Renal cortex interstitium (tissue), 11 donors: Measurements from ENCODE around the gene AP1G1. TPM values are rescaled to one million over a fixed set of nuclear protein-coding genes. Genes with fewer than 3 reads are reported as not detected.

Source experiments
- DNase-seq, 11 donors: peaks; one replicate each; pipeline ENCODE4 v3.0.0-alpha.2; 2013; ENCODE audit warnings: low read depth in 9 of 11, low spot score in 4 of 11; ENCODE audit errors: extremely low read depth in 1 of 11
- polyA plus RNA-seq, 3 donors: library from polyadenylated mRNA; unstranded; fragments of 120-200 nt; gene quantifications; one replicate each; pipeline ENCODE4 v1.2.1, GENCODE V29; 2013; ENCODE audit not compliant: insufficient read length in 3 of 3

Gene AP1G1
- polyA plus RNA-seq, 3 donors: 76.0 to 99.5 (median 86.4) TPM

GRCh38 chr16:71775949-71776348, 32.7 kb downstream of the AP1G1 start:
- DNase-seq: no peak

- no peak for DNase-seq
Observed at GRCh38 chr16:71771571-71771970, 37.1 kb downstream of the AP1G1 start.

- DNase-seq: no peak
Observed at GRCh38 chr16:71769222-71769621, 39.4 kb downstream of the AP1G1 start.

GRCh38 chr16:71767060-71767900, 41.4 kb downstream of the AP1G1 start:
- DNase-seq: no peak

DNA sequence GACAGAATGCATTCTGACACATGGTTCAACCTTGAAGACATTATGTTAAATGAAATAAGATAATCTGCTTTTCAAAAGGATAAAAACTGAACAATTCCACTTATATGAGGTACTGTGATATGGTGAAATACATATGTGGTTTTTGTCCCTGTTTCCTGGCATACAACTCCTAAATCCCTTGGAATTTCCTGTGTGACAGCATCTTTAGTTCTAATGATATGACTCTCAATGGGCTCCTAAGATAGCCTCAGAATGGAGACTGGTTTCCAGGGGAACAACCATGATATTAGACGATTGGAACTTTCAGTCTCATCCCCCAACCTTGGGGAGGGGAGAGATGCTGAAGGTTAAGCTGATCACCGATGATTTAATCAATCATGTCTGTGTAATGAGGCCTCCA, 46.4 kb downstream of the AP1G1 start:
- DNase-seq: no peak

DNA sequence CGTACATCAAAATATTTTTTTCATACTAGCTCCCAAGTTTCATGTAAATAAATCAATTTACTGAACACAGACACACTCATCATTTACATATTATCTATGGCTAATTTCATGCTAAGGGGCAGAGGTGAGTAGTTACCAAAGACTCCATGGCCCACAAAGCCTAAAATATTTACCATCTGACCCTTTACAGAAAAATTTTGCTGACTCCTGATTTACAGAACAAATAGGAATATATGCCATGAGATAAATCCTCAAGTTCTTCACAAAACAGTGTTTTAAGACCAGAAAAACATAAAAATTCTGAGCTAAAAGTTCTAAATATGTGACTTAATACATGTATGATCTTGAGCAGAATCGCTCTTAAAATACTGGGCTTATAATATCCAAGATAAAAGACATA, 47.5 kb downstream of the AP1G1 start:
- DNase-seq: no peak

- no peak for DNase-seq
Observed at GRCh38 chr16:71758293-71758760, 50.3 kb downstream of the AP1G1 start.

DNA sequence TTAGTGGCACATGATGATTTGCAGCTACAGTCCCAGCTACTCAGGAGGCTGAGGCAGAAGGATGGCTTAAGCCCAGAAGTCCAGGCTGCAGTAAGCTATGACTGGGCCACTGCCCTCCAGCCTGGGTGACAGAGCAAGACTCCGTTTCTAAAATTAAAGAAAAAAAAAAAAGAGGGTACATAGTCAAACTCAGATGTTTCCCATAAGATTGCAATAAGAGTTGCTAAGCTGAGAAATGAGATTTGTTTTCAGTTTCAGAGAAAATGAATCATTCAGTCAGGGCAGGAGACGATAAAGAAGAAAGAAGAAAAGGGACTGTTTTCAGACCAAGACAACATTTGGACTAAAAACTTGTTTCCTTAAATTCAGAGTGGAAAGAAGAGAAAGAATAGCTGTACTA, 54.0 kb downstream of the AP1G1 start:
- DNase-seq: no peak

GRCh38 chr16:71754108-71754507, 54.5 kb downstream of the AP1G1 start:
- DNase-seq: no peak

DNA sequence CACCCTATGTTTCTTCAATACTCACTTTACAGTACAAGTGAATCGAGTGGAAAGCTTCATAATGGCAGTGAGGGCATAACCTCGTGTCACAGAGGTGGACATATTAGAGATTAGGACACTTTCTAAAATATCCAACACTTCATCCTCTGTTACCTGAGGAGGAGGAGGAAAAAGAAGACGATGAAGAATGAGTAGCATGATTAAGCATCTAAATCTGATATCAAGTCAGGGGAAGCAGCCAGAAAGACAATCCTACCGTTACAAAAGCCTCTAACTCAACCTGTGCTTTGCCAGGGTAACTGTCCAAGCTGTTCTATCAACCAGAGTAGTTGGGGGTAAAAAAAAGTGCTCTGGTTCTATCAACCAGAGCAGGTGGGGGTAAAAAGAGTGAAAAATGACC, 60.4 kb downstream of the AP1G1 start:
- DNase-seq: no peak

DNA sequence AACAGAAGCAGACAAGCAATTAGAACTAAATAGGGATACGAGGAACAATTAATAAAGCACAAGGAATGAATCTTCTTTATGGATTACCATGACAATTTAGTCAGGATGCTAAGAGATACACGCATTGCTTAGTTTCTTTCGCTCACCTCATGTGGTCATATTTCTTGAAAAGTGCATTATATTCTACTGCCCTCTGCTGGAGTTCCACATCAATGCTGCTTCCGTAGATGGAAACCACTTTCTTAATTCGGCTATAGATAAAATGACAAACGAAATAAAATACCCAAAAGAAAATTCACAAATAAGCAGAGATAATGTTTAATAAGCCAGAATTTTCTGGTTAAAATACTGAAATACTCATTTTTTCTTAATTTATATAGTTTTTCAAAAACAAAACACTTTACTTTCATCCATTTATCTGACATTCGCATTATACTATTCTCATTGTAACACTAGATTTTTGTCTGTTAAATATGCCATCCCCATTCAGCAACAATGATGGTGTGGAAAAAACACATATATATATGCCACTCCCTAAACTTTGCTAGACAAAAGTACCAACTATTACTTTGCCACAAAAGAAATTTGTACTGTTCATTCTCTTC, 62.1 kb downstream of the AP1G1 start:
- peak in 9 of 11 donors; percentile 7 to 21 (median 15) for DNase-seq

- DNase-seq: no peak
Observed at GRCh38 chr16:71738855-71739254, 69.8 kb downstream of the AP1G1 start.

- DNase-seq: no peak
Observed at GRCh38 chr16:71737501-71737900, 71.1 kb downstream of the AP1G1 start.

GRCh38 chr16:71734511-71734910, 74.1 kb downstream of the AP1G1 start:
- DNase-seq: no peak

DNA sequence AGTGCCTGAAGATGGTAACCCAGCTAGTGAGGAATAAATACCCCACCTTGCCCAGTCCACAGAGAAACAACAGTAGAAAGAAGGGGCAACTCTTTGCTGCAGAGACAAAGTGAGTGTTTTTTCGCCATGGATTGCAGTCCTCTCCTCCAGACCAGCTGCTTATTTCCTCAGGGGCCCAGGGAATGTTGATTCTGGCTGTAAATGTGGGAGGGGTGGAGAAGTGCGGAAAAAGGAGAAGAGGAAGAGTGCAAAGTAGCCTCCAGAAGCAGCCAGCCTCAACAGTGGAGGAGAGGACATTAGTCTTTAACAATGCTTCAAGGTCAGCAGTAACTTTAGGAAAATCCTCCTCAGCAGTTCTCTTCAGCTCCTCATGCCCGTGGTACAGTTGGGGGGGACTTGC, 76.0 kb downstream of the AP1G1 start:
- no peak for DNase-seq

GRCh38 chr16:71727551-71728324, 80.9 kb downstream of the AP1G1 start:
- DNase-seq: no peak

DNA sequence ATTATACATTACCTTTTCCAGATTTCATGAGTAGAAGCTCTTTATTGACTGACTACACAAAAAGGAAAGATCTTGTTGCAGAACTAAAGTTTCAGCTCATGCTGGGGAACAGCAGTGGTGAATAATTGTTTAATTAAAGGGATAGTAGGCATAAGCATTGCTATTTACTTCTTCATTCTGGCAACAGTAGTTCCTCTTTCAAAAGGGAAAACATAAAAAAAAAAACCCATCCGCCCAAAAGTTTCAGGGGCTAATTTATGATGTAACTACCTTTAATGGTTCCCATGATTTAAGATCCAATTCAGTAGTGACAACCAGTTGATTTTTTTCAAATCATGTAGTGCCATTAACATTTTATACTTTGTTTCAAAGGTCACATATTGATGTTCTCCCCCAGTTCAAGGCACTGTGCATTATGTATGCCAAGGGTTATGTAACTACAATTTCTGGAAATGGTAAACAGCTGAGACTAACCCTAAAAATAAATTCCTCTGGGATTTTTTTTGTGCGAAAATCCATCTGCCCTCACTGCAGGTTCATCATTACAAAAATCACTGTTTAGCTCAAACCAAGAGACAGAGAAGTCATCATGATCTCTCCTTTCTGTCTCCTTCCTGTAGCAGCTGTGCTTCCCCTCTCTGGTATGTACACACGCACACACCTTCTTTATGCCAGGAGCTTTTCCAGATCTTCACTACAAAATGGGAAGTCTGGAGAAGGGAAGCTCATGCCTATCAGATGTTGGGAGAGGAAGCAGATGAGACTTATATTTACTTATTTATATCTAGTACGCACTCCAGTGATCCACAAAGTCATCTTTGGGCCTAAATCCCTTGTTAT, 81.9 kb downstream of the AP1G1 start:
- no peak for DNase-seq

- DNase-seq: no peak
Observed at GRCh38 chr16:71724320-71724751, 84.3 kb downstream of the AP1G1 start, which contains the start of gene PHLPP2. TSS of gene PHLPP2 (minus strand) at chr16:71724701. CDS start at chr16:71714795, 9,906 bp downstream.
